ENCODE data around the gene LIME1.

LIME1 gene

DNA sequence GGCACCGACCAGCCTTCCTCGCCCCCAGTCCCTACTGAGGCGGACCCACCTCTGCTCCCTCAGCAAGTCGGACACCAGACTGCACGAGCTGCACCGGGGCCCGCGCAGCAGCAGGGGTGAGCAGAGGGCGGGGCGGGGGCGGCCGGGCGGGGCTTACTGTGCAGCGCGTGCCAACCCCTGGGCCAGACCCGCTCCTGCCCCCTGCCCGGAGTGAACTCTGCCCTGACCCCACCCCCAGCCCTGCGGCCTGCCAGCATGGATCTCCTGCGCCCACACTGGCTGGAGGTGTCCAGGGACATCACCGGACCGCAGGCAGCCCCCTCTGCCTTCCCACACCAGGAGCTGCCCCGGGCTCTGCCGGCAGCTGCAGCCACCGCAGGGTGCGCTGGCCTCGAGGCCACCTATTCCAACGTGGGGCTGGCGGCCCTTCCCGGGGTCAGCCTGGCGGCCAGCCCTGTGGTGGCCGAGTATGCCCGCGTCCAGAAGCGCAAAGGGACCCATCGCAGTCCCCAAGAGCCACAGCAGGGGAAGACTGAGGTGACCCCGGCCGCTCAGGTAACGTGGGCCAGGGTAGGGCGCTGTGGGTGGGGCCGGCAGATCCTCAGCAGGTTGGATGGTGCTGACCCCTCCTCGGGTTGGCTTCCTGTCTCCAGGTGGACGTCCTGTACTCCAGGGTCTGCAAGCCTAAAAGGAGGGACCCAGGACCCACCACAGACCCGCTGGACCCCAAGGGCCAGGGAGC is 1.7 kb downstream of the LIME1 start:
- DNase-seq (ENCODE audit: low read depth, low spot score) = no peak

DNA sequence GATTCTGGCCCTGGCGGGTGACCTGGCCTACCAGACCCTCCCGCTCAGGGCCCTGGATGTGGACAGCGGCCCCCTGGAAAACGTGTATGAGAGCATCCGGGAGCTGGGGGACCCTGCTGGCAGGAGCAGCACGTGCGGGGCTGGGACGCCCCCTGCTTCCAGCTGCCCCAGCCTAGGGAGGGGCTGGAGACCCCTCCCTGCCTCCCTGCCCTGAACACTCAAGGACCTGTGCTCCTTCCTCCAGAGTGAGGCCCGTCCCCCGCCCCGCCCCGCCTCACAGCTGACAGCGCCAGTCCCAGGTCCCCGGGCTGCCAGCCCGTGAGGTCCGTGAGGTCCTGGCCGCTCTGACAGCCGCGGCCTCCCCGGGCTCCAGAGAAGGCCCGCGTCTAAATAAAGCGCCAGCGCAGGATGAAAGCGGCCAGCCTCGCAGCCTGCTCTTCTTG is 2.2 kb downstream of the LIME1 start:
- DNase-seq (ENCODE audit: low read depth, low spot score) = peak; percentile 82

DNA sequence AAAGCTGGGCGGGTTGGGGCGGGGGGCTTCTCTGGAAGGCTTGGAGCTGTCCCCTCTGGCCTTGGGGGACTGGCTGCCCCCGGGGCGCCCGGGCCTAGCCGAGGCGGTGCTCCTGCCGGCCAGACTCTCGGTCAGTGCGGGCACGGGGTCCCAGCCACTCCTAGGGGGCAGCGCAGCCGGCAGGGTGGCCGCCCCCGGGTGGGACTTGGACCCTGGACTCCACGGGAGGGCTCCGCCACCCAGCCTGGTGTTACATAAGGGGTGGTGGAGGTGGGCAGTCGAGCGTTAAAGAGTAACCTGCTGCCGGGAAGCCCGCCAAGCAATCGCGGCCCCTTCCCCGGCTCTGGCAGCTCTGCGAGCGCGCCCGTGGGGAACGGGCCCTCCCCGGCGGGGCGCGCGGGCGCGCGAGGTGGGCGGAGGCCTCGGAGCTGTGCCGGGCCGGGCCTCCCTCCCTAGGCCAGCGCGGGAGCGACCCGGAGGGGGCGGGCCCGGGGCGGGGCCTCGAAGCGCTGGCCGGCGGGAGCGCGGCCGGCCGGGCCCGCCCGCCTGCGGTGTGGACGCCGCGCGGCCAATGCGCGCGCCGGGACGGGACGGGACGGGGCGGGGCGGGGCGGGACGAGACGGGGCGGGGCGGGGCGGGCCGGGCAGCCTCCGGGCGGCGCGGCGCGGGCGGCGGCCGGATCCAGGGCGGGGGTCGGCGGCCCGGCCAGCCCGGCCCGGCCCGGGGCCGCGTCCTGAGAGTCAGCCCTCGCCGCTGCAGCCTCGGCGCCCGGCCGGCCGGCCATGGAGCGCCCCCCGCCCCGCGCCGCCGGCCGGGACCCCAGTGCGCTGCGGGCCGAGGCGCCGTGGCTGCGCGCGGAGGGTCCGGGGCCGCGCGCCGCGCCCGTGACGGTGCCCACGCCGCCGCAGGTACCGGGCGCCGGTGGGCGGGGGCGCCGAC is 2.9 kb downstream of the LIME1 start, which contains the start of gene SLC2A4RG:
TSS of gene SLC2A4RG (plus strand) at position 647 of the 940 bp plus-strand sequence. CDS start at position 784, 137 bp downstream.
- DNase-seq (ENCODE audit: low read depth, low spot score) = no peak

DNA sequence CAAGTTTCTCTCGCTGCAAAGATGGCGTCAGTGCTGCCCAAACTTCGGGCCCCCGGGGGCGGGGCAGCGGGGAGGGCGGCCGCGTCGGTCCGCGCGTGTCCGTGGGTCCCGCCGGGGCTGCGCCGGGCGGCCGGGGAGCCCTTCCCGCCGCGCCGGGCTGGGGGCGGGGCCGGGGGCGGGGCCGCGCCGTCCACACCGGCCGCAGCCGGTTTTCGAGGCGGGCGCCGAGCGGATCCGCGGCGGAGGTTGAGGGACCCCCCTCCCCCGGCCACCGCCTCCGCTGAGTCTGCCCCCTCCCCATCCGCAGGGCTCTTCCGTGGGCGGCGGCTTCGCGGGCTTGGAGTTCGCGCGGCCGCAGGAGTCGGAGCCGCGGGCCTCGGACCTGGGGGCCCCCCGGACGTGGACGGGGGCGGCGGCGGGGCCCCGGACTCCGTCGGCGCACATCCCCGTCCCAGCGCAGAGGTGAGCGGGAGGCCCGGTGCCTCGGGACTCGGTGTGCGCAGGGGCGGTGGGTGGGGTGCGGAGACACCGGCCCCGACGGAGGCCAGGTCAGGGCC is 3.7 kb downstream of the LIME1 start:
- no peak for DNase-seq (ENCODE audit: low read depth, low spot score)

DNA sequence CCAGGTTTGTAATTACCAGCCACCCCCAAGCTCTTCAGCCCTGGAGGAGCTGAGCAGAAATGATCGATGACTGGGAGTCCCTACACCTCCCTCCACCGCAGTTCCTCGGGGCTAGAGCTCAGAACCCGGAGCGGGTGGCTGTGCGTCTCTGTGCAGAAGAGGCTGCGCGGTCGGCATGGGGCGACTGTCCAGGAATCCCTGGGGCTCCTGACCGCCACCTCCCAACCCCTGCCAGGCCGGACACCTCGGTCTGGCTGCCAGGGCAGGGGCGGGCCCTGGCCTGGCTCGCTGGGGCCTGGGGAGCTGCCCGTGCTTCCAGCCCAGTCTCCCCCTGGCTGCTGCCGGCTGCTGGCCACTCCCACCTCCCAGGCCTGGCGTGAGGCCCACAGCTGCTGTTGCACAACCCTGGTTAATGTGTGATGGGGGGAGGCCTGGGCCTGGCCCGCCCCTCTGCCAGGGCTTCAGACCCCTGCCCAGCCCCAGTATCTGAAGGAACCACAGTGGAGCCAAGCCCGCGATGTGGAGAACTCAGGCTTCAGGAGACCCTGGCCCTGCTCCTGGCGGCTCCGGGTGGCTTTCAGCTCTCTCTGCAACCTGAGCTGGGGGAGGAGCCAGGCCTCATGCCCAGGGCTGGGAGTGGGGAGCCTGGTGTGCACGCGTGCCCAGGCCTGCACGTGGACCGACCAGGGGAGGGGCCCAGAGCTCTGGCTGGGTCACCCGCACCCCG is 4.3 kb downstream of the LIME1 start:
- peak; percentile 87 for DNase-seq (ENCODE audit: low read depth, low spot score)

DNA sequence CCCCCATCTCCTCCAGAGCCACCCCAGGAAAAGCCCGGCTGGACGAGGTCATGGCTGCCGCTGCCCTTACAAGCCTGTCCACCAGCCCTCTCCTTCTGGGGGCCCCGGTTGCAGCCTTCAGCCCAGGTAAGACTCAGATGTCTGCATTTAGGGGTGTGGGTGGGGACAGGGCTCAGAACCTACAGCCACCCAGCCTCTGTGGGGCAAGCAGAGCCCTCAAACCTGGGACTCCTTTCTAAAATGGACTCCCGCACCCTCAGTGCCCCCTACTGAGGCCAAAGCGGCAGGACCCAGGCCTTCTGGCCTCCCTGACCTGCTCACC is 4.9 kb downstream of the LIME1 start:
- no peak for DNase-seq (ENCODE audit: low read depth, low spot score)

DNA sequence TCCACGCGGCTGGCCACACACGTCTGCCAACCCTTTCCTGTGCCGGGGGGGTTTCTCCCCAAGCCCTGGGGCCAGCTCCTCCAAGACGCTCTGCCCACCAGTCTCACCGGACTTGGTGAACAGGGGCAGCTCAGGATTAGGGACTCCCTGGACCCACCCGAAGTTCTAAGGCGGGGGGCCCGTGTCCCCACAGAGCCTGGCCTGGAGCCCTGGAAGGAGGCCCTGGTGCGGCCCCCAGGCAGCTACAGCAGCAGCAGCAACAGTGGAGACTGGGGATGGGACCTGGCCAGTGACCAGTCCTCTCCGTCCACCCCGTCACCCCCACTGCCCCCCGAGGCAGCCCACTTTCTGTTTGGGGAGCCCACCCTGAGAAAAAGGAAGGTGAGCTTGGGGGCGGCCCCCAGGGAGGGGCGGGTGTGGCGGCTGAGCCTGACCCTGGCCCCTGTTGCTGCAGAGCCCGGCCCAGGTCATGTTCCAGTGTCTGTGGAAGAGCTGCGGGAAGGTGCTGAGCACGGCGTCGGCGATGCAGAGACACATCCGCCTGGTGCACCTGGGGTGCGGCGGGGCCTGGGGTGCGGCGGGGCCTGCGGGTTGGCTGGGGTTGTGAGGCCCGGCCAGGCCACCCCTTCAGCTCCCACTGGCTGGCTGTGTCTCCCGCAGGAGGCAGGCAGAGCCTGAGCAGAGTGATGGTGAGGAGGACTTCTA is 5.4 kb downstream of the LIME1 start:
- no peak for DNase-seq (ENCODE audit: low read depth, low spot score)

DNA sequence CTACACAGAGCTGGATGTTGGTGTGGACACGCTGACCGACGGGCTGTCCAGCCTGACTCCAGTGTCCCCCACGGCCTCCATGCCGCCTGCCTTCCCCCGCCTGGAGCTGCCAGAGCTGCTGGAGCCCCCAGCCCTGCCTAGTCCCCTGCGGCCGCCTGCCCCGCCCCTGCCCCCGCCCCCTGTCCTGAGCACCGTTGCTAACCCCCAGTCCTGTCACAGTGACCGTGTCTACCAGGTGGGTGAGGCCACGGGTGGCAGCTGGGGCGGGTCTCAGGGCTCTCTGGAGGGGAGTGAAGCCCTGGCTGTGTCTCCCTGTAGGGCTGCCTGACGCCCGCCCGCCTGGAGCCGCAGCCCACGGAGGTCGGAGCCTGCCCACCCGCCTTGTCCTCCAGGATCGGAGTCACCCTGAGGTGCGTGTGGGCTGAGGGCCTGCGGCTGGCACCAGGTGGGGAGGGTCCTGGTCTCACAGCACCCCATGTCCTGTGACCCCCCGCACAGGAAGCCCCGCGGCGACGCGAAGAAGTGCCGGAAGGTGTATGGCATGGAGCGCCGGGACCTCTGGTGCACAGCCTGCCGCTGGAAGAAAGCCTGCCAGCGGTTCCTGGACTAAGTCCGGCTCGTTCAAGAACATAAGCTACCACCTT is 6.0 kb downstream of the LIME1 start:
- DNase-seq (ENCODE audit: low read depth, low spot score) = no peak

DNA sequence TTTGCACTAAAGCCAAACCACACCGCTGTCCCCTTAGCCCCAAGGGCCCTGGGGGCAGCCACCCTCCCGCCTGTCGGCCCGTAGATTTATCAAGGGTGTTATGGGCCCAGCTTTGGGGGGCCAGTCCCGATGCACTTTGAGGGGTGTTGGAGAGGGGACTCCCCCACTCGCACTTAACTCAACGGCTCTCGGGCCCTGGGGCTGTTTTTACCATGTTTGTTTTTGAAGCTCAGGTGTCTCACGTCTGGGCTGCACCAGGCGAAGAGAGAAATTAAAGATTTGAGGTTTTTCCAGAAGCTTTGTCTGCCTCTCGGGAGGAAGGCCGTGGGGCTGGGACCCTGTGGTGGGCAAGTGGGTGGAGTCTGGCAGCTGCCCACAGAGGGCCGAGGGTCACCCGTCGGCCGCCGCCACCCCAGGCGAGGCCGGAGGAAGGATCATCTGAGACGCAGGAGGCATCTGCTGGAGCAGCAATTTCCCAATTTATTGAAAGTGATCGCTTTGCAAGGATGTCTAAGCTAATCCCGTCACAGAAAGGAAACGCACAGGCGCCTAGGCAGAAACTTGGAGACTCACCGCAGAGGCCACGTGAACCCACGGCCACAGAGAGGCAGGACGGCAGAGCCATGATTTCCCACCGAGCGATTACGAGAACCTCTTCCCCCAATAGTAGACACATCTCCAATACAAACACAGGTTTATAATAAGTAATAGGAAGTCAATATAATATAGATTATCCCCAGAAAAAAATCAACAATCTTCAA is 6.9 kb downstream of the LIME1 start:
- no peak for DNase-seq (ENCODE audit: low read depth, low spot score)

DNA sequence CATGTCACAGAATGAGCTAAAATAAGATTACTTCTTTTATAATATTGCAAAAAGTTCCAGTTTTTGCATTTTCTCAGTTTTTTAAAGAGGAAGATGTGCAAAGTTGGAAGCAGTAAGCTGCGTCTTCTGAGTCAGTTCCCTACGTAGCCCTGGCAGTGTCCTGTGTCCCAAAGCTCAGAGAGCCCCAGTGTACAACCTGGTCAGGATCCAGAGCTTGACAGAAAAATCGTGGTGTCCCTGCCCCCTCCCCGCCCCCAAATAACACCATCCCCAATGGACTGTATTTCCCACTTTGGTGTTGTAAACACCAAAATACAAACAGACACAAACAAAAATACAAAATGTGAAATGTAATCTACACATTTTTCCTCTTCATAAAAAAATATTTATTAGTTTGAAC is 7.7 kb downstream of the LIME1 start:
- DNase-seq (ENCODE audit: low read depth, low spot score) = no peak

DNA sequence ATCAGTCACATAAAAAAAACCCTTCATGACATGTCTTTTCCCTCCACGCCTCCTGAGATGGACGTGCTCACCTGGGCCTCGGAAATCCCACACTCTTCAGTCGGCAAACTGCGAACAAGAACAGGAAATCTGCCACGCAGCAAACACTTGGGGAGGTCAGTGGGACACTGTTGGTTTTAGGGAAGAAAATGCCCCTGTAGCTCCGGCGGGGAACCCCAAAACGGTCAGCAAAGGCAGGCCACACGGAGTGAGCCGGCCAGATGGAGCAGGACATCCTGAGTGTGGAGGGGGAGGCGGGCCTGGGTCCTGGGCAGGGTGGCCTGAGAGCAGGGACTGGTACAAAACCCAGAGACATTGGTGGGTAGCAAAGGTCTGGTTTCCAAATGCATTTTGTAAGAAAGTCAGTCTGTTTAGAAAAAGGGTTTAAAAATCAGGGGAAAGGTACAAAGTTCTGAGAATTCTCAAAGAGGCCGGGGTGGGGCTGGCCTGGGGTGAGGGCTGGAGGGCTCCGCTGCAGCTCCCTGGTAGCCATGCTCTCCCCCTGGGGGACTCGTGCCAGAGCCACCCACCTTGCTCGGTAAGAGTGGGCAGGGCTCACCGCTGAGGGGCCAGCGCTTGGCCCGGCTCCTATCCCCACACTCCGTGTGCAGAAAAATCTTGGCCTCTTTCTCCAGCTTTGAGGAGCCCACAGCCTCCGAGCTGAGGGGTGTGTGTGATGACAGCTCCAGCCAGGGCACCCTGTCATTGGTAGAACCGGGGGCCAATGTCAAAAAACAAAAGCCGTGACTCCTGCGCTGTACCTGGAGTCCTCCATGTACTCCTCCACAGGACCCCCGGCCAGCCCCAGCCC is 8.3 kb downstream of the LIME1 start:
- no peak for DNase-seq (ENCODE audit: low read depth, low spot score)

DNA sequence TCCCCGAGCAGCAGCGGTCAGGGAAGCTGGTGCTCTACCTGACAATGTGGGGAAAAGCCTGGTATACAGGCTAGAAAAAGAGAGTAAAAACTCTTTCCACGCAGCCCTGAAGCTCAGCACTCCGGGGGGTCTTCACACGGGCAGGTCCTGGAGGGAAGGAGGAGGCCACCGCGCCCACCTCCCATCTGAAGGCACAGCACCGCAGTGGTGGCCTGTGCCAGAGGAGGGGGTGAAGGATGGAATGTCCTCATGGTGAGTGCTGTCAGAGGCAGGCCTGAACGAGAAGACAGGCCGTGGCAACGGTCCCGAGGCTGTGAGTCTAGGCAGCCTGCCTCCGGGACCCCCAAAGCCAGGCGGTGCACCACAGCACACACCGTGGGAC is 9.0 kb downstream of the LIME1 start:
- no peak for DNase-seq (ENCODE audit: low read depth, low spot score)

DNA sequence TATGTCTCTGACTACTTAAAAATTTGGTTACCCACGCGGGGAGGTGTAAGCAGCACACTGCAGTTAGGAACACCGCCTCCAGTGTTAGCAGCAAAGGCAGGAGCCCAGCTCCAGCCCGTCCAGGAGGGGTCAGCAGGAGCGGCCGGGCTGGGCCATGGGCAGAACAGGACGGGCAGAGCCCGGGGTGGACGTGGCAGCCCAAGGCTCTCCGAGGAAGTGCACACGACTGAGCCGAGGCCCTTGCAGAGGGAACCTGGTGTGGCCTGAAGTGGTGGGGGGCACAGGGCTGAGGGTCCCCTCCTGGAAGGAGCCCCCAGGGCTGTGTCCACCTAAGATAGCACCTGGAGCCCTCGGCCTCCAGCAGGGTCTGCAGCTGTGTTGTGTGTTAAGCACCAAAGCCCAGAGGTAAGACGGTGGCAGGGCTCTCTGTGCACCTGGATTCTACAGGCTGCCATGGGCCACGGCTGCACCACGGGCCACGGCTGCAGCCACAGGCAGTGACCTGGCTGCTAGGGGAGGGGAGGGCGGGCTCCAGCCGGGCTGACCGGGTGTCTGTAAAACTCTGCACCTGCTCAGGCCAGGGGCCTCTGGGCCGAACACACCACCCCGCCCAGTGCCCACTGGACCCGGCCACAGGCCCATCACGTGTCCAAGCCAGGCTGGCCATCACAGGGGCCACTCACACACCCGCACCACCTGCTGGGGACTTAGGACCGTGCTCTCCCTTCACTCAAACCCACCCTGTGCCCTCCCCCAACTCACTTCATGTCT is 9.7 kb downstream of the LIME1 start:
- no peak for DNase-seq (ENCODE audit: low read depth, low spot score)

DNA sequence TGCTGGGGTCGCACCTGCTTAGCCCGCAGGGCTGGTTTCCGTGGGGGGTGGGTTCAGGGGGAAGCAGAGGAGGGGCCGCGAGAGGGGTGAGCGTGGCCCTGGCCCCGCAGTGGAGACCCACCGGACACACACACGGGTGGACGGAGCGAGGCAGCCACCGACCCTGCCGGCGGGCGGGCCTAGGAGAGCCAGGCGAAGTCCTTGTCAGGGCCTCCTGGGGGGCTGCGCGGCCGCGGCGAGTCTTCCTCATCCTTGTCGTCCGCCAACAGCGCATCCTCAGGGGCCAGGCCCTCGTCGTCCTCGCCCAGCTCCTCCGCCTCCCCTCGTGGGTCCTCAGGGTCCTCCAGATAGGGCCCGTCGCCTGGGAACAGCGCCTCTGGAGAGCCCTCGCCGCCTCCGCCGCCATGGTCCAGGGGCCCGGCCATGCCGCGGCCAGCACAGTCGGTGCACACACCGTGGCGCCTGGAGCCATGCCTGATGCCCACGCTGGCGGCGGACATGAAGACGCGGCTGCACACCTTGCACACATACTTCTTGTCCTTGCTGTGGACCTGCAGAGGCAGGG is 10.4 kb downstream of the LIME1 start:
- DNase-seq (ENCODE audit: low read depth, low spot score) = no peak

DNA sequence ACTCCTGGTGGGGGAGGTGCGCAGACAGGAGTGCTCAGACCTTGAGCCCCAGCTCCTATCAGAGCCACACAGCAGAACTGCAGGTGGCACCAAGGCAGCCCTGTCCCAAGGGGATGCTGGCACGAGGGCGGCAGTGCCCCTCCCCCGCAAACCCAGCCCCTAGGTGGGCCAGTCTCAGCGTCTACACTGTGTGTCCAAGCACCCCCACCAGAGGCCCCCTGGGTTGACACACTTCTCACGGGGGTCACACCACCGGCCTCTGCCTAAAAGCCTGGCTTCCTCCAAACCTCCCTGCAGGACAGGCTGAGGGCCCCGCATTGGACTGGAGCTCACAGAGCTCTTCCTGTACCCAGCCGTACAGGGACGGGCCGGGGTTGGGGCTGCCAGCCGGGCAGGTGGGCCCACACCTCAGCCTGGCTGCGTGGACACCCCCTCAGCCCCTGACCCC is 11.2 kb downstream of the LIME1 start:
- DNase-seq (ENCODE audit: low read depth, low spot score) = no peak

DNA sequence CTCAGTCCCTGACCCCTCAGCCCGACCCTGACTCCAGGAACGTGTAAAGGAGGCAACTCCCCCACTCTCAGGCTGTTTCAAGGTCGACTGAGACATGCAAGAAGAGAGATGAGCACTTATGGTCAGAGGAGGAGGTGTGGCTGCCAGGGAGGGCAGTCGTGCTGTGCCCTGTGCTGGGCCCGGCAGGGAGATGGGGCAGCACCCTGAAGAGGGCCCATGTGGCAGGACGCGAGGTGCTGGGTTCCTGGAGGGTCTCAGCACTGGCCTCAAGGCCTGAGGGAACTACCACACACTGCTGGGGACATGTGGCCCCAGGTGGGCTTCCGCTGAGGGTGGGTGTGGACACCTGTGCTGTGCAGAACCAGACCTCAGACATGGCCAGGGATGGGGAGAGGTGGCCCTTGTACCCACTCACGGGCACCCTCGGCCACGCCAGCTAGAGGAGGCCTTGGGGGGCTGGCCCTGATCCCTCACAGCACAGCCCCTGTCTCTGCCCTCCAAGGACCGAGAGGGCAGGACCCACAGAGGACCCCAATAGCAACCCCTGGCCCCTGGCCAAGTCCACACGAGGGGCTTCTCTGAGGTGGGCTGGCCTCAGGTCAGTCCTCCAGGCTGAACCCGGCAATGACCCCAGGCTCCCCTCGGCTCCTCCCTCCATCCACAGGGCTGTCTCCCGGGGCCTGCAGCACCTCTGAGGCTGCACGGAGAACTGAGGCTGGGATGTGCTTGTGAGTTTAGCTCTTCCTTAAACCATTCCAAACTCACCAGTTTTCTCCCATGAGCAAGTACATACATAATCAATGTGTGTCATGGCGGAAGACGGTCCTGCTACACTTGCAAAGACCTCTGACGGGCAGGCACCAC is 11.8 kb downstream of the LIME1 start:
- no peak for DNase-seq (ENCODE audit: low read depth, low spot score)

DNA sequence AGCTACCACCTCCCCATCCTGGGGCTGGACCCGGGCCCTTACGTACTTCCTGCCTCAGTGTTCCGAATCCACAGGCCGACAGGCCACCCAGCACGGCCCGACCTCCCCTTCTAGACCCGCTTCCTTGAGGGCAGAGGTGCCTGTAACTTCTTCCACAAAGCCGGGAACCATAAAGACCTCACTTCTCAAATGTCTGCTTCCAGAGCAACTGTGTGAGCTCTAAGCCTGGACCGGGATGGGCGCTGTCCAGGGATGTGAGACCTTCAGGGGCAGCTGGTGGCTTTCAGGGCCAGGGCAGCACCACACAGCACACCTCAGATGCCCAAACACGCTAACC is 12.4 kb downstream of the LIME1 start:
- DNase-seq (ENCODE audit: low read depth, low spot score) = no peak
